BLaER1 treated with 17β-estradiol and CSF1 and Interleukin-3, amounts not matched to agents 10 nM and 100 nM (cell line): Measurements from ENCODE around the gene TMEM109.

Experiments used
- H3K27ac ChIP-seq, 11 experiments: shearing (Covaris generic); formaldehyde crosslinking; 2 replicates each; pipeline ENCODE4 v1.8.1; 2022
- H3K27me3 ChIP-seq, 11 experiments: shearing (Covaris generic); formaldehyde crosslinking; 2 replicates each; pipeline ENCODE4 v1.8.1; 2022
- H3K36me3 ChIP-seq, 11 experiments: shearing (Covaris generic); formaldehyde crosslinking; 2 replicates each; pipeline ENCODE4 v1.8.1; 2022
- H3K4me1 ChIP-seq, 10 experiments: shearing (Covaris generic); formaldehyde crosslinking; 2 replicates each; pipeline ENCODE4 v1.8.1; 2022
- H3K4me2 ChIP-seq, 11 experiments: shearing (Covaris generic); formaldehyde crosslinking; 2 replicates each; pipeline ENCODE4 v1.8.1; 2022
- H3K4me3 ChIP-seq, 10 experiments: shearing (Covaris generic); formaldehyde crosslinking; 2 replicates each; pipeline ENCODE4 v1.8.1; 2022
- H3K9ac ChIP-seq, 11 experiments: shearing (Covaris generic); formaldehyde crosslinking; 2 replicates each; pipeline ENCODE4 v1.8.1; 2022
- H3K9me3 ChIP-seq, 11 experiments: shearing (Covaris generic); formaldehyde crosslinking; replicated peaks in 1 of 11; 2 replicates each; pipeline ENCODE4 v1.8.1; 2022
- H4K20me1 ChIP-seq, 11 experiments: shearing (Covaris generic); formaldehyde crosslinking; 2 replicates each; pipeline ENCODE4 v1.8.1; 2022
- Cebpa-rat ChIP-seq, 11 experiments: shearing (Covaris generic); IDR thresholded peaks; 2 replicates each; pipeline ENCODE4 v1.8.1; 2022

Gene TMEM109

DNA sequence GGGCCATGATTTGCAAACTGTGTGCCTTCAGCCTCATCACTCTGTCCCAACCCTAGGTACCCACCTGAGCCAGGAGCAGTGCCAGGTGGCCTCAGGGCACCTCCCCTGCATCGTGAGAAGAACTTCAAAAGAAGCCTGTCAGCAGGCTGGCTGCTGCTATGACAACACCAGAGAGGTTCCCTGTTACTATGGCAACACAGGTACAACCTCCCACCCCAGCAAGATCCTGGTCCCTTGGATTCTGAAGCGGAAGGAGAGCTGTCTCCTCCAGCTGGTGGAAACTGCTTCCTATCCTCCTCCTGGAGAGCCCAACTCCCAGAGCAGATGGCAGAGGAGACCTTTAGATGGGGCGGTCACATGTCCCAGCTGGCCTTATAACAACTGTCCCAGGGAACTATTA lies 43.7 kb upstream of the TMEM109 start:
- H3K4me1 ChIP-seq, result peaks cover 30 to 80% (median 74%) of the 10 kb centered on the region in 10 experiments
- TF ChIP-seq Cebpa-rat (IDR thresholded peaks at IDR 0.05), result no peak
- H4K20me1 ChIP-seq, result peaks cover 0 to 4% (median 0%) of the 10 kb centered on the region in 11 experiments; a peak in 1 of 22 replicates
- H3K9ac ChIP-seq, result no peak overlapping the region
- no peak overlapping the region for H3K4me3 ChIP-seq
- H3K36me3 ChIP-seq, result peaks cover 0 to 10% (median 0%) of the 10 kb centered on the region in 11 experiments; a peak in 5 of 22 replicates
- H3K27ac ChIP-seq, result no peak overlapping the region
- H3K9me3 ChIP-seq, result no peaks in the 10 kb centered on the region
- H3K27me3 ChIP-seq, result no peaks in the 10 kb centered on the region
- peak overlapping the region in 7 of 11 experiments; percentile 72 to 88 (median 81); a peak in 12 of 22 replicates for H3K4me2 ChIP-seq

DNA sequence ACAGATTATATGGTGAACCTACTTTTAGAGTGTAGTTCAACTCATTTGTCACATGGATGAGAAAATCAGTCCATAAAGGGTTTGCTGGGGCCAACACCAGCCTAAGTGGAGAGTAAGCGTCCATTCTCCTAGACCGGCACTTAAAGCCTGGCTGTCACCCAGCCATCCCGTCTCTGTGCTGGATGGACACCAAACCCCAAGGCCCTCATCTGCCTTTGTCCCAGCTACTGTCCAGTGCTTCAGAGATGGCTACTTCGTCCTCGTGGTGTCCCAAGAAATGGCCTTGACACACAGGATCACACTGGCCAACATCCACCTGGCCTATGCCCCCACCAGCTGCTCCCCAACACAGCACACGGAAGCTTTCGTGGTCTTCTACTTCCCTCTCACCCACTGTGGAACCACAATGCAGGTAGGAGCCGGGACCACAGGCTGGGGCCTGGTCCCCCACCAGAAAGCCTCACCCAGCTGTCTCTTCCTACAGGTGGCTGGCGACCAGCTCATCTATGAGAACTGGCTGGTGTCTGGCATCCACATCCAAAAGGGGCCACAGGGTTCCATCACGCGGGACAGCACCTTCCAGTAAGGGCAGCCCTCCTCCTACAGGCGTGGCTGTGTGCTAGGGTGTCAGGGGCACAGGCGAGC lies 43.1 kb upstream of the TMEM109 start:
- Histone ChIP-seq H3K4me2 (peak overlapping the region; percentile 62 to 88 (median 75); a peak in 20 of 22 replicates), H3K9ac (peak overlapping the region in 3 of 11 experiments; percentile 4 to 42 (median 11); a peak in 5 of 22 replicates), H4K20me1 (peaks cover 0 to 4% (median 0%) of the 10 kb centered on the region in 11 experiments; a peak in 1 of 22 replicates), H3K36me3 (peaks cover 0 to 13% (median 0%) of the 10 kb centered on the region in 11 experiments; a peak in 5 of 22 replicates), H3K4me3 (no peak overlapping the region), H3K4me1 (peaks cover 30 to 77% (median 72%) of the 10 kb centered on the region in 10 experiments), H3K9me3 (no peaks in the 10 kb centered on the region), H3K27ac (peak overlapping the region in 7 of 11 experiments; percentile 35 to 65 (median 59); a peak in 12 of 22 replicates), H3K27me3 (no peaks in the 10 kb centered on the region)
- no peak for TF ChIP-seq Cebpa-rat (IDR thresholded peaks at IDR 0.05)

DNA sequence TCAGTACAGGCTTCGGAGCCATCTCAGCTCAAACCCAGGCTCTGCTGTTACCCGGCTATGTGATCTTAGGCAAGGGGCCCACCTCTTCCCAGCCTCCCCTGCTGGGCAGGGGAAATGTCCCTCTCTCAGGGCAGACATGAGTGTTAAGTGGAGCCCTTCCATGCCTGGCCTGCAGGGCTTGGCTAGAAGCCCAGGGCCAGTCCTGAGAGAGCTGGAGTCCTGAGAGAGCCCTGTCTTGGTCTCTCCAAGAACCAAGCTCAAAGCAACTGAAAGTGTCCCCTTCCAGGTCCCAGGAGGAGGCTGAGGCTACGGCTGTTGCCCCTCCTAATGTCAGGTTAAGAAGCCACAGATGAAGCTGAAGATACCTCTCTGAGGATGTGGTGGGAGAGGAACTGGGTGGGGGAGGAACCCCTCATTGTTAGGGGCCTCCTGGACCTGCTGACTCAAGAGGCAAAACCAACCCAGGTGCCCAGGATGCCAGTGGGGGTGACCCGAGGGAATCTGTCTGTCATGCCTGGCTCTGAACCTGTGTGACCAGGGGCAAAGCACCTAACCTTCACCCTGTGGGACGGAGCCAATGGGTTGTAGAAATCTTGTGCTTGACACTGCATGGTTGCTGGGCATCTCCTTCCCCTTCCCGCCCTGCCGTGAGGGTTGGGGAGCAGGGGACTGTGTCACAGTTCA lies 42.4 kb upstream of the TMEM109 start:
- peak overlapping the region in 8 of 11 experiments; percentile 35 to 65 (median 58); a peak in 15 of 22 replicates for H3K27ac ChIP-seq
- peaks cover 0 to 4% (median 0%) of the 10 kb centered on the region in 11 experiments; a peak in 1 of 22 replicates for H4K20me1 ChIP-seq
- TF ChIP-seq Cebpa-rat (IDR thresholded peaks at IDR 0.05), result no peak
- peaks cover 0 to 20% (median 0%) of the 10 kb centered on the region in 11 experiments; a peak in 6 of 22 replicates for H3K36me3 ChIP-seq
- no peak overlapping the region for H3K4me3 ChIP-seq
- H3K9me3 ChIP-seq, result no peaks in the 10 kb centered on the region
- no peaks in the 10 kb centered on the region for H3K27me3 ChIP-seq
- peak overlapping the region; percentile 62 to 88 (median 75) for H3K4me2 ChIP-seq
- H3K9ac ChIP-seq, result peak overlapping the region in 4 of 11 experiments; percentile 4 to 50 (median 26); a peak in 6 of 22 replicates
- peaks cover 30 to 71% (median 67%) of the 10 kb centered on the region in 10 experiments for H3K4me1 ChIP-seq

DNA sequence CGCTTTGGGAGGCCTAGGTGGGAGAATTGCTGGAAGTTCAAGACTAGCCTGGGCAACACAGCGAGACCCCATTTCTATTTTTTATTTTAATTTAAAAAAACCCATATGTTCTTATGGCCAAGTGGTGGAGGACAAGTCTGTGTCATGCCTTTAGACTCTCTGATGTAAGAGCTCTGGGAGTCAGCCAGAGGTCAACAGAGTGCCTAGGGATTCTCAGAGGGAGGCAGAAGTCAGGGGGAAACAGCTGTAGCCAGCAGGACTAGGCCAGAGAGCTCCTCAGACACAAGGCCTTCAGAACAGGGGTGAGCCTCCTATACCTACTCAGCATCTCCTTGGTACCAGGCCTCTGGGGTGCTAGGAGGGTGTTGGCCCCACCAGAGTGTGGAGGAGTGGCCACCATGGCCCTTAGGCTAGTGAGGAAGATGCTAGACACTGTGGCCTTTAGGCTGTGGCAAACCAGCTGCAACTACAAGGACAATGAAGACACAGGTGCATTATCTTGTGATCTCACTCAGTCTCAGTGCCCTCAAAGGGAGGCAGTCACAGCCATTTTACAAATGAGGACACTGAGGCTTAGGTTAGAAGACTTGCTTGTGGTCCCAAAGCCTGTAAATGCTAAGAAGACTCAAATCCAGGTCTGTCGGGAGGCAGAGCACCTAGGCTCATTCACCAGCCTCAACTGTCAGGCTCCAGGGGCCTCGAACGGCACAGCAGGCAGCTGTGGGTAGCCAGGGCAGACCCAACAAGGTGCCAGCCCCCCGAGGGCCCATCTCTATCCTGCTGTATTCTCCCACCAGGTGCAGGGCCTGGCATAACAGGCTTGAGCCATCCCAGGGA lies 41.6 kb upstream of the TMEM109 start:
- H3K9ac ChIP-seq, result peak overlapping the region in 6 of 11 experiments; percentile 19 to 50 (median 36); a peak in 6 of 22 replicates
- peaks cover 28 to 63% (median 59%) of the 10 kb centered on the region in 10 experiments for H3K4me1 ChIP-seq
- H3K27me3 ChIP-seq, result no peaks in the 10 kb centered on the region
- H3K27ac ChIP-seq, result peak overlapping the region in 9 of 11 experiments; percentile 35 to 65 (median 57); a peak in 17 of 22 replicates
- no peak for TF ChIP-seq Cebpa-rat (IDR thresholded peaks at IDR 0.05)
- peaks cover 0 to 26% (median 2%) of the 10 kb centered on the region in 11 experiments; a peak in 6 of 22 replicates for H3K36me3 ChIP-seq
- no peak overlapping the region for H3K4me3 ChIP-seq
- peak overlapping the region; percentile 62 to 88 (median 75) for H3K4me2 ChIP-seq
- peaks cover 0 to 4% (median 0%) of the 10 kb centered on the region in 11 experiments; a peak in 1 of 22 replicates for H4K20me1 ChIP-seq
- H3K9me3 ChIP-seq, result no peaks in the 10 kb centered on the region

DNA sequence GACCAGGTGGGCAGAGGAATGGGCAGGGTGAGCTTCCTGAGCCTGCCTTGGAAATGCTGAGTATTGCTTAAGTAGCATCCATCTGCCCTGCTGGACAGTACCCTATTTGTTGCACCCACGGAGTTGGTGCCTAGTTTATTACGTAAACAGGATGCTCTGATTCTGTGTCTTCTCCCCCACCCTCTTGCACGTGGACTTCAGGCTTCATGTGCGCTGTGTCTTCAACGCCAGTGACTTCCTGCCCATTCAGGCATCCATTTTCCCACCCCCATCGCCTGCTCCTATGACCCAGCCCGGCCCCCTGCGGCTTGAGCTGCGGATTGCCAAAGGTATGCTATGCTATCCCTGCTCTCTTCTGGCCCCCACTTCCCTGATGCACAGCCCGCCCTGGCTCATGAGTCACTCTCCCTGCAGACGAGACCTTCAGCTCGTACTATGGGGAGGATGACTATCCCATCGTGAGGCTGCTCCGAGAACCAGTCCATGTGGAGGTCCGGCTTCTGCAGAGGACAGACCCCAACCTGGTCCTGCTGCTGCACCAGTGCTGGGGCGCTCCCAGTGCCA lies 40.9 kb upstream of the TMEM109 start:
- H3K4me3 ChIP-seq, result no peak overlapping the region
- TF ChIP-seq Cebpa-rat (IDR thresholded peaks at IDR 0.05), result 0 out of 22 replicates have a peak, but pooled peaks of 2 of the 11 experiments have one; percentile 11 to 15
- no peaks in the 10 kb centered on the region for H3K9me3 ChIP-seq
- peak overlapping the region in 8 of 11 experiments; percentile 35 to 65 (median 58); a peak in 13 of 22 replicates for H3K27ac ChIP-seq
- H3K4me1 ChIP-seq, result peaks cover 25 to 56% (median 52%) of the 10 kb centered on the region in 10 experiments
- 0 out of 22 replicates have a peak, but pooled peaks cover 0 to 4% (median 0%) of the 10 kb centered on the region in 11 experiments for H4K20me1 ChIP-seq
- H3K4me2 ChIP-seq, result peak overlapping the region; percentile 62 to 88 (median 75)
- peak overlapping the region in 4 of 11 experiments; percentile 22 to 44 (median 36); a peak in 4 of 22 replicates for H3K9ac ChIP-seq
- peaks cover 0 to 33% (median 5%) of the 10 kb centered on the region in 11 experiments; a peak in 6 of 22 replicates for H3K36me3 ChIP-seq
- H3K27me3 ChIP-seq, result no peaks in the 10 kb centered on the region

DNA sequence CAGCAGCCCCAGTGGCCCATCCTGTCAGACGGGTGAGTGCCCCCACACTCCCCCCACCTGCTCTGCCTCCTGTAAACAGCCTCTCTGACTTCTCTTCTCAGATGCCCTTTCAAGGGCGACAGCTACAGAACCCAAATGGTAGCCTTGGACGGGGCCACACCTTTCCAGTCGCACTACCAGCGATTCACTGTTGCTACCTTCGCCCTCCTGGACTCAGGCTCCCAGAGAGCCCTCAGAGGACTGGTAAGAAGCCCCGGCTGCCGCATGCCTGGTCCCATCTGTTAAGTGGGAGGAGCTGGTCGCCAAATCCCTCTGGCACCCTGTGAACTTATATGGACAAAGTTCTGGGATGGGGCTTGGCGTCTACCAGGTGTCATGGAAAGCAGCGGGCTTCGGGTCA lies 40.4 kb upstream of the TMEM109 start:
- H3K27ac ChIP-seq, result peak overlapping the region in 6 of 11 experiments; percentile 13 to 65 (median 56); a peak in 11 of 22 replicates
- H3K9me3 ChIP-seq, result no peaks in the 10 kb centered on the region
- H3K4me3 ChIP-seq, result no peak overlapping the region
- H3K9ac ChIP-seq, result no peak overlapping the region
- H4K20me1 ChIP-seq, result 0 out of 22 replicates have a peak, but pooled peaks cover 0 to 4% (median 0%) of the 10 kb centered on the region in 11 experiments
- peak overlapping the region; percentile 62 to 88 (median 75); a peak in 19 of 22 replicates for H3K4me2 ChIP-seq
- no peaks in the 10 kb centered on the region for H3K27me3 ChIP-seq
- H3K4me1 ChIP-seq, result peaks cover 25 to 51% (median 47%) of the 10 kb centered on the region in 10 experiments
- peaks cover 0 to 36% (median 7%) of the 10 kb centered on the region in 11 experiments; a peak in 16 of 22 replicates for H3K36me3 ChIP-seq
- TF ChIP-seq Cebpa-rat (IDR thresholded peaks at IDR 0.05), result no peak

DNA sequence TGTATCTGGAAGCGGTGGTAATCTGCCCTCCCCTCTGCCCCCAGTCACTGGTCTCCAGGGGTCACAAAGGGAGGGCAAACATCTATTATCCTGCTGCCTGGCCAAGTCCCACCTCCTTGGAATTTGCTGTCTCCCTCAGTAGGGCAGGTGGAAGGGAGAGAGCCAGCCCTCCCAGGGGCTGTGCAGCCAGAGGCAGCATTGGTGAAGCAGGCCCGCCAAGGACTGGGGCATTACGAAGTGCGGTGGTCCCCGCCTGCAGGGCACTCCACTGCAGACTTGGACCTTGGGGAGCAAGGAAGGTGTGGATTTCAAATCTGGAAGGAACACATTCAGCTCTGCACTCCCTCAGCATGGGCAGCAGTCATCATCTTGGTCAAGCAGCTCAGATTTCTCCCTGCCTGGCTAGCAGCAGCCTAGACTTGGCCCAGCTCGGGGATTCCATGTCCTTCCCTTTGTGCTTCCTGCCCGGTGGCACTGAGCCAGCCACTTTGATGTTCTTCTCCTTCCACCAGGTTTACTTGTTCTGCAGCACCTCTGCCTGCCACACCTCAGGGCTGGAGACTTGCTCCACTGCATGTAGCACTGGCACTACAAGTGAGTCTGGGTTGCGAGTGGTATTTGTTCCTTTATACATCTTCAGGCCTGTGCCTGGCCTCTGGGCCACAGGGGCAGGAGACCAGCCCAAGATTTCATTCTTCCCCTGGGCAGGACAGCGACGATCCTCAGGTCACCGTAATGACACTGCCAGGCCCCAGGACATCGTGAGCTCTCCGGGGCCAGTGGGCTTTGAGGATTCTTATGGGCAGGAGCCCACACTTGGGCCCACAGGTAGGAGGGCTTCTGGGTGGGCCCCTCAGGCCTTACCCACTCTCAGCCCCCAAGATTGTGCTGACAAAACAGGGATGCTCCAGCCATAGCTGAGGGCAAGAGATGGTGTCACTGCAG lies 39.3 kb upstream of the TMEM109 start:
- Histone ChIP-seq H3K27ac (peak overlapping the region in 1 of 11 experiments; percentile 5; a peak in 1 of 22 replicates), H4K20me1 (0 out of 22 replicates have a peak, but pooled peaks cover 0 to 4% (median 0%) of the 10 kb centered on the region in 11 experiments), H3K9me3 (no peaks in the 10 kb centered on the region), H3K4me1 (peaks cover 25 to 41% (median 37%) of the 10 kb centered on the region in 10 experiments), H3K27me3 (no peaks in the 10 kb centered on the region), H3K4me3 (no peak overlapping the region), H3K4me2 (no peak overlapping the region), H3K36me3 (peaks cover 9 to 47% (median 19%) of the 10 kb centered on the region in 11 experiments; a peak in 20 of 22 replicates), H3K9ac (no peak overlapping the region)
- TF ChIP-seq Cebpa-rat (IDR thresholded peaks at IDR 0.05), result no peak
